Stomach smooth muscle (tissue), 2 donors: ENCODE results near the gene JMJD6.
A peak's percentile ranks its signal among the peaks of the same experiment; 100 is the strongest.
"Not testable (repeated sequence)": the region's sequence is repeated elsewhere in the genome, so short reads cannot be mapped to it uniquely, and the experiment has no call there.

Experiments used
- H3K27ac ChIP-seq: one replicate; pipeline ENCODE4 v1.7.0; 2013; ENCODE audit warnings: mild to moderate bottlenecking, low read length, inconsistent platforms
- H3K27me3 ChIP-seq, 2 donors: one replicate each; pipeline ENCODE4 v1.7.0; 2013; ENCODE audit warnings: low read length in 2 of 2; ENCODE audit not compliant: insufficient read depth in 2 of 2, control insufficient read depth in 1 of 2
- H3K36me3 ChIP-seq, 2 donors: one replicate each; pipeline ENCODE4 v1.7.0; 2013; ENCODE audit warnings: low read length in 2 of 2; ENCODE audit not compliant: control insufficient read depth in 2 of 2, insufficient read depth in 2 of 2
- H3K4me1 ChIP-seq: one replicate; pipeline ENCODE4 v1.7.0; 2013; ENCODE audit warnings: low read length; ENCODE audit not compliant: control insufficient read depth, insufficient read depth
- H3K4me3 ChIP-seq, 2 donors: one replicate each; pipeline ENCODE4 v1.7.0; 2013; ENCODE audit warnings: low read length in 2 of 2
- H3K9ac ChIP-seq, 2 donors: one replicate each; pipeline ENCODE4 v1.7.0; 2013; ENCODE audit warnings: low read length in 2 of 2, mild to moderate bottlenecking in 1 of 2
- H3K9me3 ChIP-seq, 2 donors: one replicate each; pipeline ENCODE4 v1.7.0; 2013; ENCODE audit warnings: low read length in 2 of 2; ENCODE audit not compliant: control insufficient read depth in 2 of 2
- donor health status: healthy.
- donor health status: Pancreatic carcinoma.

Gene JMJD6

GRCh38 chr17:76747716-76748363 is 21.4 kb upstream of the JMJD6 start:
- Histone ChIP-seq H3K27ac (no peak overlapping the region), H3K4me3 (no peak overlapping the region), H3K4me1 (no peaks in the 10 kb centered on the region), H3K27me3 (no peaks in the 10 kb centered on the region), H3K36me3 (peaks cover 22 to 27% of the 10 kb centered on the region in 2 donors), H3K9me3 (no peaks in the 10 kb centered on the region), H3K9ac (no peak overlapping the region)

GRCh38 chr17:76745785-76746184 is 19.4 kb upstream of the JMJD6 start:
- peaks cover 23 to 28% of the 10 kb centered on the region in 2 donors for H3K36me3 ChIP-seq
- not testable (repeated sequence) for H3K4me3 ChIP-seq, H3K27me3 ChIP-seq, H3K27ac ChIP-seq, H3K9me3 ChIP-seq, H3K4me1 ChIP-seq, H3K9ac ChIP-seq

- no peaks in the 10 kb centered on the region for H3K9me3 ChIP-seq
These were observed 18.3 kb upstream of the JMJD6 start for GRCh38 chr17:76744747-76745146.

GRCh38 chr17:76742958-76743357 is 16.6 kb upstream of the JMJD6 start:
- Histone ChIP-seq H3K9ac (no peak overlapping the region), H3K27me3 (no peaks in the 10 kb centered on the region), H3K9me3 (no peaks in the 10 kb centered on the region), H3K36me3 (peaks cover 21 to 23% of the 10 kb centered on the region in 2 donors), H3K27ac (no peak overlapping the region), H3K4me3 (no peak overlapping the region), H3K4me1 (peaks cover 11% of the 10 kb centered on the region)

More at GRCh38 chr17:76744747-76745146, 18.3 kb upstream of the JMJD6 start:
- peaks cover 7% of the 10 kb centered on the region for H3K4me1 ChIP-seq
- H3K36me3 ChIP-seq, result peaks cover 23 to 26% of the 10 kb centered on the region in 2 donors
- H3K9ac ChIP-seq, result no peak overlapping the region
- no peaks in the 10 kb centered on the region for H3K27me3 ChIP-seq
- H3K4me3 ChIP-seq, result no peak overlapping the region
- no peak overlapping the region for H3K27ac ChIP-seq

GRCh38 chr17:76740329-76741118 is 14.1 kb upstream of the JMJD6 start:
- Histone ChIP-seq H3K27ac (peak overlapping the region; percentile 67), H3K9me3 (no peaks in the 10 kb centered on the region), H3K4me3 (peak overlapping the region in 1 of 2 donors; percentile 40), H3K4me1 (peaks cover 16% of the 10 kb centered on the region), H3K36me3 (peaks cover 20 to 25% of the 10 kb centered on the region in 2 donors), H3K27me3 (no peaks in the 10 kb centered on the region), H3K9ac (no peak overlapping the region)

GRCh38 chr17:76739568-76740115 is 13.2 kb upstream of the JMJD6 start:
- peaks cover 11 to 22% of the 10 kb centered on the region in 2 donors for H3K36me3 ChIP-seq

GRCh38 chr17:76738468-76738850 is 12.1 kb upstream of the JMJD6 start:
- Histone ChIP-seq H3K27me3 (no peaks in the 10 kb centered on the region), H3K4me1 (peaks cover 32% of the 10 kb centered on the region), H3K9ac (peak overlapping the region; percentile 74 to 90), H3K9me3 (no peaks in the 10 kb centered on the region), H3K36me3 (peaks cover 10 to 25% of the 10 kb centered on the region in 2 donors), H3K4me3 (peak overlapping the region; percentile 71 to 86), H3K27ac (peak overlapping the region; percentile 95)

More at GRCh38 chr17:76739568-76740115, 13.2 kb upstream of the JMJD6 start:
- not testable (repeated sequence) for H3K9me3 ChIP-seq, H3K27me3 ChIP-seq, H3K9ac ChIP-seq, H3K4me3 ChIP-seq
- Histone ChIP-seq H3K27ac (peak overlapping the region; percentile 67), H3K4me1 (peaks cover 21% of the 10 kb centered on the region)

- Histone ChIP-seq H3K36me3 (peaks cover 16 to 30% of the 10 kb centered on the region in 2 donors), H3K9ac (peak within 1 kb of the TSS; percentile 90 to 91), H3K27me3 (no peaks in the 10 kb centered on the region), H3K4me3 (peak within 1 kb of the TSS; percentile 87 to 97), H3K9me3 (no peaks in the 10 kb centered on the region), H3K27ac (peak within 1 kb of the TSS; percentile 95), H3K4me1 (peaks cover 36% of the 10 kb centered on the region)
These were observed 11.5 kb upstream of the JMJD6 start, which contains the start of gene MFSD11 for GRCh38 chr17:76737676-76738467. Gene MFSD11, plus strand, starts transcription at chr17:76738119. Its CDS starts 234 bp downstream, at chr17:76738353.

- Histone ChIP-seq H3K4me1 (peaks cover 42% of the 10 kb centered on the region), H3K27me3 (no peaks in the 10 kb centered on the region), H3K36me3 (peaks cover 15 to 29% of the 10 kb centered on the region in 2 donors), H3K9me3 (no peaks in the 10 kb centered on the region), H3K9ac (peak within 1 kb of the TSS; percentile 90 to 91), H3K4me3 (peak within 1 kb of the TSS; percentile 87 to 97), H3K27ac (peak within 1 kb of the TSS; percentile 95)
These were observed 10.8 kb upstream of the JMJD6 start, which contains the start of gene SRSF2 for GRCh38 chr17:76737082-76737675. Gene SRSF2, minus strand, starts transcription at chr17:76737331. Its CDS starts 171 bp downstream, at chr17:76737160.
